ENCODE measurements around the gene FBXO24. TPM values are rescaled to one million over a fixed set of nuclear protein-coding genes. Genes with fewer than 3 reads are reported as not detected.

The FBXO24 gene
- total RNA-seq, 2 donors from 2014 or later, result 1.3 to 3.0 TPM

DNA sequence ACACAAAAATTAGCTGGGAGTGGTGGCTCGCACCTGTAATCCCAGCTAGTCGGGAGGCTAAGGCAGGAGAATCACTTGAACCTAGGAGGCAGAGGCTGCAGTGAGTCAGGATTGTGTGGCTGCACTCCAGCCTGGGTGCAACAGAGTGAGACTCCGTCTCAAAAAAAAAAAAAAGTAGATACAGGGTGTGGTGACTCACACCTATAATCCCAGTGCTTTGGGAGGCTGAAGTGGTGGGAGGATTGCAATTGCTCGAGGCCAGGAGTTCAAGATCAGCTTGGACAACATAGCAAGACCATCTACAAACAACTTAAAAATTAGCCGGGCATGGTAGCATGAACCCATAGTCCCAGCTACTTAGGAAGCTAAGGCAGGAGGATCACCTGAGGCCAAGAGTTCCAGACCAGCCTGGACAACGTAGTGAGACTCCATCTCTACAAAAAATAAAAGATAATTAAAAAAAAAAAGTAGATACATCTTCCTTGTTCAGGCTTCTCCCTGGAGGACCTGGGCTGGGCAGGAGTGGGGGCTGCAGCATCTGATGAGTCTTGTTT, 28.3 kb downstream of the FBXO24 start:
- Histone ChIP-seq H3K27me3 (ENCODE audit: control insufficient read depth, insufficient read depth, low read length, poor library complexity, severe bottlenecking) (no peaks in the 10 kb centered on the region), H3K27ac (ENCODE audit: low read depth, low read length) (no peak overlapping the region), H3K4me3 (ENCODE audit: low read length) (no peak overlapping the region), H3K4me1 (ENCODE audit: control insufficient read depth, insufficient read depth, low read length) (no peaks in the 10 kb centered on the region), H3K9me3 (ENCODE audit: control insufficient read depth, low read length) (no peaks in the 10 kb centered on the region), H3K9ac (ENCODE audit: extremely low read depth, low read length, poor library complexity, severe bottlenecking) (no peak overlapping the region), H3K36me3 (ENCODE audit: control insufficient read depth, insufficient read depth, low read length) (no peaks in the 10 kb centered on the region)
- Mint-ChIP-seq H3K27ac (no peak overlapping the region), H3K27me3 (ENCODE audit: insufficient read depth) (no peaks in the 10 kb centered on the region), H3K4me1 (peaks cover 6% of the 10 kb centered on the region), H3K9me3 (no peaks in the 10 kb centered on the region), H3K36me3 (ENCODE audit: low read depth) (peaks cover 2% of the 10 kb centered on the region), H3K4me3 (no peak overlapping the region)
- TF ChIP-seq, protein P1, sequence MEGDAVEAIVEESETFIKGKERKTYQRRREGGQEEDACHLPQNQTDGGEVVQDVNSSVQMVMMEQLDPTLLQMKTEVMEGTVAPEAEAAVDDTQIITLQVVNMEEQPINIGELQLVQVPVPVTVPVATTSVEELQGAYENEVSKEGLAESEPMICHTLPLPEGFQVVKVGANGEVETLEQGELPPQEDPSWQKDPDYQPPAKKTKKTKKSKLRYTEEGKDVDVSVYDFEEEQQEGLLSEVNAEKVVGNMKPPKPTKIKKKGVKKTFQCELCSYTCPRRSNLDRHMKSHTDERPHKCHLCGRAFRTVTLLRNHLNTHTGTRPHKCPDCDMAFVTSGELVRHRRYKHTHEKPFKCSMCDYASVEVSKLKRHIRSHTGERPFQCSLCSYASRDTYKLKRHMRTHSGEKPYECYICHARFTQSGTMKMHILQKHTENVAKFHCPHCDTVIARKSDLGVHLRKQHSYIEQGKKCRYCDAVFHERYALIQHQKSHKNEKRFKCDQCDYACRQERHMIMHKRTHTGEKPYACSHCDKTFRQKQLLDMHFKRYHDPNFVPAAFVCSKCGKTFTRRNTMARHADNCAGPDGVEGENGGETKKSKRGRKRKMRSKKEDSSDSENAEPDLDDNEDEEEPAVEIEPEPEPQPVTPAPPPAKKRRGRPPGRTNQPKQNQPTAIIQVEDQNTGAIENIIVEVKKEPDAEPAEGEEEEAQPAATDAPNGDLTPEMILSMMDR (conservative IDR thresholded peaks at IDR 0.05), result no peak
- no peak for DNase-seq
- 87 to 90% methylated on average over 4 to 5 of the region's 6 CpGs for WGBS, 2 experiments (ENCODE audit: insufficient coverage in 1 of 2, insufficient read length in 1 of 2)

DNA sequence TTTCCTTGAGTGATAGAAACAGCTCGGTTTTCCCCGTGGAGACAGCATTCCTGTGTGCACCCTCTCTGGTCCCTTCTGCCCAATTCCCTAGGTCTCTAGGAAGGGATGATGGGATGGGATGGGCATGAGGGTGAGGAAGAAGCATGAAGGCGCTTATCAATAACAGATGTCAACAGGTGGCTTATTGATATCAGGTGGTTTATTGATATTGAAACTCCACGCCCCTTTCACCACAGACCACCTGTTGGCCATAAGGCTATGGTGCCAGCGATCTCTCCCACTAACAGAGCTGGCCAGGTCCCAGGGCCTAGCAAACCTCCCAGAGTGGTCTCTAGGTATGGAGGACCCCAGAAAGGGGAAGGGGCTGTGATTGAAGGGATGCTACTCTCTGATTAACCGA, 34.1 kb downstream of the FBXO24 start:
- no peak overlapping the region for H3K27ac Mint-ChIP-seq
- H3K36me3 ChIP-seq (ENCODE audit: control insufficient read depth, insufficient read depth, low read length), result no peaks in the 10 kb centered on the region
- no peaks in the 10 kb centered on the region for H3K9me3 ChIP-seq (ENCODE audit: control insufficient read depth, low read length)
- H3K4me3 Mint-ChIP-seq, result no peak overlapping the region
- no peaks in the 10 kb centered on the region for H3K4me1 Mint-ChIP-seq
- TF ChIP-seq, protein P1 (conservative IDR thresholded peaks at IDR 0.05), result no peak
- no peaks in the 10 kb centered on the region for H3K36me3 Mint-ChIP-seq (ENCODE audit: low read depth)
- no peaks in the 10 kb centered on the region for H3K9me3 Mint-ChIP-seq
- no peak for DNase-seq
- no peaks in the 10 kb centered on the region for H3K27me3 ChIP-seq (ENCODE audit: control insufficient read depth, insufficient read depth, low read length, poor library complexity, severe bottlenecking)
- no peaks in the 10 kb centered on the region for H3K4me1 ChIP-seq (ENCODE audit: control insufficient read depth, insufficient read depth, low read length)
- no peak overlapping the region for H3K27ac ChIP-seq (ENCODE audit: low read depth, low read length)
- H3K4me3 ChIP-seq (ENCODE audit: low read length), result no peak overlapping the region
- WGBS, 2 experiments (ENCODE audit: insufficient coverage in 1 of 2, insufficient read length in 1 of 2), result 94 to 95% methylated on average over 3 to 6 of the region's 6 CpGs
- no peak overlapping the region for H3K9ac ChIP-seq (ENCODE audit: extremely low read depth, low read length, poor library complexity, severe bottlenecking)
- H3K27me3 Mint-ChIP-seq (ENCODE audit: insufficient read depth), result peaks cover 3% of the 10 kb centered on the region

DNA sequence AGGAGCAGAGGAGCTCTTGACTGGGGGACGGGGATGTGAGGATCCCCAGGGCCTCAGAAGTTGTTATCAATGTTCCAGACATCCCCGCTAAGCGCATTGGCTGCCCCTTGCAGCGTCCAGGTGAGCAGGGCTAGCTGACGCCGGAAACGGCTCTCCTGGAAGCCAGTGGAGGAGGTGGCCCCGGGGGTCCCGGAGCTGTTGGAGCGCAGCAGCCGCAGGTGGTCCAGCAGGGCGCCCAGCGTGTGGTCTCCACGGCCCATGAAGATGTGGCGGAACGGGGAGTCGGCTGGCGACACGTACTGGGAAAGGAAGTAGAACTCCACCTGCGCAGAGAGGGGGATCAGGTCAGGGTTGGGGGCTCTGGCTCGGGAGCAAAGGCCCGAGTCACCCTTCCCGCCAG, 34.7 kb downstream of the FBXO24 start:
- H3K27ac Mint-ChIP-seq, result no peak overlapping the region
- Histone ChIP-seq H3K9me3 (ENCODE audit: control insufficient read depth, low read length) (no peaks in the 10 kb centered on the region), H3K4me1 (ENCODE audit: control insufficient read depth, insufficient read depth, low read length) (no peaks in the 10 kb centered on the region), H3K27ac (ENCODE audit: low read depth, low read length) (no peak overlapping the region), H3K9ac (ENCODE audit: extremely low read depth, low read length, poor library complexity, severe bottlenecking) (no peak overlapping the region), H3K4me3 (ENCODE audit: low read length) (no peak overlapping the region), H3K27me3 (ENCODE audit: control insufficient read depth, insufficient read depth, low read length, poor library complexity, severe bottlenecking) (peaks cover 5% of the 10 kb centered on the region), H3K36me3 (ENCODE audit: control insufficient read depth, insufficient read depth, low read length) (no peaks in the 10 kb centered on the region)
- WGBS, 2 experiments (ENCODE audit: insufficient coverage in 1 of 2, insufficient read length in 1 of 2), result 92 to 95% methylated on average over 12 to 23 of the region's 23 CpGs
- no peaks in the 10 kb centered on the region for H3K36me3 Mint-ChIP-seq (ENCODE audit: low read depth)
- no peak for DNase-seq
- TF ChIP-seq, protein P1 (conservative IDR thresholded peaks at IDR 0.05), result no peak
- H3K27me3 Mint-ChIP-seq (ENCODE audit: insufficient read depth), result peaks cover 9% of the 10 kb centered on the region
- H3K4me1 Mint-ChIP-seq, result no peaks in the 10 kb centered on the region
- no peak overlapping the region for H3K4me3 Mint-ChIP-seq
- H3K9me3 Mint-ChIP-seq, result no peaks in the 10 kb centered on the region

All from endodermal cell (in vitro differentiated cells).